Erythroblast (primary cell): ENCODE data around the gene CFAP73.

Source experiments
- GATA1 ChIP-seq: IDR thresholded peaks from 2 replicates; pipeline ENCODE4 v1.6.1; 2011; ENCODE audit warnings: low read depth, mild to moderate bottlenecking, control low read depth, low read length, moderate library complexity
- POLR2A ChIP-seq: IDR thresholded peaks from 2 replicates; pipeline ENCODE4 v1.6.1; 2011; ENCODE audit warnings: mild to moderate bottlenecking, low read length

GRCh38 chr12:113202300-113203075, 53.0 kb downstream of the CFAP73 start:
- TF ChIP-seq POLR2A (no peak), GATA1 (no peak)
